ENCODE data around the gene LCN12. TPM values are rescaled to one million over a fixed set of nuclear protein-coding genes. Genes with fewer than 3 reads are reported as not detected.

The LCN12 gene
- total RNA-seq, 3 donors from 2014 or later = 1.8 to 5.6 TPM; not detected in 1

DNA sequence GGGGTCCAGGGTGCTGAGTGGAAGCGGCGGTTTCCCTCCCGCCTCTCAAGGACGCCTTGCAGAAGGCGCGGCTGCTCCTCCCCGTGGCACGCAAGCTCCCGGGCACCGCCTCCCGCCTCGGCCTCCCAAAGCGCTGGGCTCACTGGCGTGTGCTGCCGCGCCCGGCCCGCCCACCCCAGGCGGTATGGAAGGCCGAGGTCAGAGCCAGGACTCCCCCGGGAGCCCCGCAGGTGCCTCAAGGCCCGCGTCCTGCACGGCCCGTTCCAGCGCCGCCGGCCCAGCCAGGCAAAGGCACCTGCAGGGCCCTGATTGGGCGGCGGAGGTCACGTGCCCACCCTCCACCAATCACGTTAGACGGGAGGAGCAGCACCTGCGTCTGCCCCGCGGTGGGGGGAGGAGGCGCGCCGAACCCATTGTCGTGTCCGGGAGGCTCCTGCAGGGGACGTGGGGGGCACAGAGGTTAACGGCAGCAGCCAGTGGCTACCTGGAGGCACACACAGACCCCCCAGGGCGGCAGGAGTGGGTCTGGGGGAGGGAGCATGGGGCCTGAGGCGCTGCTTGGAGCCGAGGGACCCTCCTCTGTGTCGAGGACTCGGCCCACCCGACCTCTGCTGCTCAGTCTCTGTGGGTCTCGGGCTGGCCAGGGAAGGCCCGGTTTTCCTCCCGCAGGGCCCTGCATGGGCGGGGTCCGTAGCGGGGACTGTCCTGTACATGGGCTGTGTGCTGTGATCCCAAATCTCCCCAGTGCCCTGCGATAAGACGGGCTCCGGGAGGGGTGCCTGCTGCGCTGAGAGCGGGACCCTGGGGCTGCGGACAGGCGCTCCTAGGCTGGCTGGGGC lies 2.0 kb upstream of the LCN12 start:
- H3K9me3 ChIP-seq = no peaks in the 10 kb centered on the region
- H3K27ac ChIP-seq = peak overlapping the region; percentile 86 to 88
- intact Hi-C loops (cut with DNase I; ENCODE audit: low total_unique reads) = no loop called here
- peak; percentile 94 to 98 for DNase-seq (ENCODE audit: low spot score in 2 of 2)
- H3K4me3 ChIP-seq = peak overlapping the region; percentile 60 to 77 (median 70)
- no peaks in the 10 kb centered on the region for H3K27me3 ChIP-seq
- peaks cover 0 to 7% of the 10 kb centered on the region in 2 donors for H3K4me1 ChIP-seq
- no peaks in the 10 kb centered on the region for H3K36me3 ChIP-seq
- TF ChIP-seq POLR2A (IDR thresholded peaks at IDR 0.05) (peak; percentile 20), POLR2AphosphoS5 (IDR thresholded peaks at IDR 0.05) (peak; percentile 36 to 48 (median 43))
- TF ChIP-seq, protein P1, sequence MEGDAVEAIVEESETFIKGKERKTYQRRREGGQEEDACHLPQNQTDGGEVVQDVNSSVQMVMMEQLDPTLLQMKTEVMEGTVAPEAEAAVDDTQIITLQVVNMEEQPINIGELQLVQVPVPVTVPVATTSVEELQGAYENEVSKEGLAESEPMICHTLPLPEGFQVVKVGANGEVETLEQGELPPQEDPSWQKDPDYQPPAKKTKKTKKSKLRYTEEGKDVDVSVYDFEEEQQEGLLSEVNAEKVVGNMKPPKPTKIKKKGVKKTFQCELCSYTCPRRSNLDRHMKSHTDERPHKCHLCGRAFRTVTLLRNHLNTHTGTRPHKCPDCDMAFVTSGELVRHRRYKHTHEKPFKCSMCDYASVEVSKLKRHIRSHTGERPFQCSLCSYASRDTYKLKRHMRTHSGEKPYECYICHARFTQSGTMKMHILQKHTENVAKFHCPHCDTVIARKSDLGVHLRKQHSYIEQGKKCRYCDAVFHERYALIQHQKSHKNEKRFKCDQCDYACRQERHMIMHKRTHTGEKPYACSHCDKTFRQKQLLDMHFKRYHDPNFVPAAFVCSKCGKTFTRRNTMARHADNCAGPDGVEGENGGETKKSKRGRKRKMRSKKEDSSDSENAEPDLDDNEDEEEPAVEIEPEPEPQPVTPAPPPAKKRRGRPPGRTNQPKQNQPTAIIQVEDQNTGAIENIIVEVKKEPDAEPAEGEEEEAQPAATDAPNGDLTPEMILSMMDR (IDR thresholded peaks at IDR 0.05) = peak in 2 of 3 donors; percentile 13 to 45

DNA sequence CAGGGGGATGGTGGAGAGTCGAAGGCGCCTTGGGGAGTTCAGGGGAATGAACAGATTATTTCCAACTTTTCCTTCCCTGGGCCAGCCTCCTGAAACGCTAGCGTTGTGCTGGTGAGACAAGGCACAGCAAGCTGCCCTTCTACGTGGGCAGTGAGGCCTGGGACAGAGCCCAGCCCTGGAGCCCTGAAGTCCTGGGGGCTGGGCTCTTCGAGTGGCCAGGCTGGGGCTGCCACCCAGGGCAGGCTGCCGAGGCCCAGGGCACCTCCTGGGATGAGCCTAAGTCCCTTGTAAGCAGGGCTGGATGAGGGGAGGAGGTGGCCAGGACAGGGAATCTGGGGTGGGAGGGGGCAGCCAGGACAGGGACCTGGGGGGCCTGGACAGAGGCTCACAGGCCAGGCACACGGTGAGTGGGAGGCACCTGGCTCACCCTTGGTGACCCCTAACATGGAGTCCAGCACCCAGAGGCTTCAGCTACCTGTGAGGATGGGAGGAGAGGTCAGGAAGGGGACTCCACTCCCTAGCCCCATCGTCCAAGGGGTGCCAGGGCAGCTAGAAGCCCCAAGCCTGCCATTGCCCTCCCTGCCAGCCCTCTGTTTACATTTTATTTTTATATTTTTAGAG lies 1.3 kb upstream of the LCN12 start:
- peak overlapping the region; percentile 86 to 88 for H3K27ac ChIP-seq
- DNase-seq (ENCODE audit: low spot score in 2 of 2) = no peak
- no peaks in the 10 kb centered on the region for H3K27me3 ChIP-seq
- peak overlapping the region; percentile 60 to 77 (median 70) for H3K4me3 ChIP-seq
- TF ChIP-seq, protein P1 (IDR thresholded peaks at IDR 0.05) = no peak
- no peak for TF ChIP-seq POLR2AphosphoS5 (IDR thresholded peaks at IDR 0.05)
- TF ChIP-seq POLR2A (IDR thresholded peaks at IDR 0.05) = no peak
- peaks cover 0 to 7% of the 10 kb centered on the region in 2 donors for H3K4me1 ChIP-seq
- H3K36me3 ChIP-seq = no peaks in the 10 kb centered on the region
- H3K9me3 ChIP-seq = no peaks in the 10 kb centered on the region
- intact Hi-C loops (cut with DNase I; ENCODE audit: low total_unique reads) = no loop called here

DNA sequence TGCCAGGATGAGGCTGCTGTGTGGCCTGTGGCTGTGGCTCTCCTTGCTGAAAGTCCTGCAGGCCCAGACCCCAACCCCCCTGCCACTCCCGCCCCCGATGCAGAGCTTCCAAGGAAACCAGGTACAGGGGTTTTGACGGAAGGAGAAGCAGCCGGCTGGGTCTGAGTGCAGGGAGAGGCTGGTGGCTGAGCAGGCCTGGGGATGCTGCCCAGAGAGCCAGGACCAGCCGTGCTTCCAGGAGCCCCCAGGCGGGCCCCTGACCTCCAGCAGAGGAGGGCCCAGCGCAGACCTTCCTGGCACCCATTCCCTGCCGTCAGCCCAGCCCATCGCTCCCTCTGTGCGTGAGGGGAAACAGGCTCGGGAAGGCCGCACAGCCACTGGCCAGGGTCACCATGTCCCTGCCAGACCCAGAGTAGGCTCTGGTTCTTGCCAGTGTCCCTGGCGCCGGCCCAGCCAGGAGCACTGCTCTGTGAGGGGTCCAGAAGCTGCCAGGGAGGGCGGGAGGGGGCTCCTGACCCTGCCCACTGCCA lies 313 bp downstream of the LCN12 start:
- H3K27ac ChIP-seq = no peak overlapping the region
- H3K9me3 ChIP-seq = no peaks in the 10 kb centered on the region
- H3K27me3 ChIP-seq = no peaks in the 10 kb centered on the region
- H3K4me3 ChIP-seq = no peak overlapping the region
- no peak for DNase-seq (ENCODE audit: low spot score in 2 of 2)
- intact Hi-C loops (cut with DNase I; ENCODE audit: low total_unique reads) = no loop called here
- H3K36me3 ChIP-seq = no peaks in the 10 kb centered on the region
- no peak for TF ChIP-seq POLR2AphosphoS5 (IDR thresholded peaks at IDR 0.05)
- H3K4me1 ChIP-seq = peaks cover 0 to 7% of the 10 kb centered on the region in 2 donors

DNA sequence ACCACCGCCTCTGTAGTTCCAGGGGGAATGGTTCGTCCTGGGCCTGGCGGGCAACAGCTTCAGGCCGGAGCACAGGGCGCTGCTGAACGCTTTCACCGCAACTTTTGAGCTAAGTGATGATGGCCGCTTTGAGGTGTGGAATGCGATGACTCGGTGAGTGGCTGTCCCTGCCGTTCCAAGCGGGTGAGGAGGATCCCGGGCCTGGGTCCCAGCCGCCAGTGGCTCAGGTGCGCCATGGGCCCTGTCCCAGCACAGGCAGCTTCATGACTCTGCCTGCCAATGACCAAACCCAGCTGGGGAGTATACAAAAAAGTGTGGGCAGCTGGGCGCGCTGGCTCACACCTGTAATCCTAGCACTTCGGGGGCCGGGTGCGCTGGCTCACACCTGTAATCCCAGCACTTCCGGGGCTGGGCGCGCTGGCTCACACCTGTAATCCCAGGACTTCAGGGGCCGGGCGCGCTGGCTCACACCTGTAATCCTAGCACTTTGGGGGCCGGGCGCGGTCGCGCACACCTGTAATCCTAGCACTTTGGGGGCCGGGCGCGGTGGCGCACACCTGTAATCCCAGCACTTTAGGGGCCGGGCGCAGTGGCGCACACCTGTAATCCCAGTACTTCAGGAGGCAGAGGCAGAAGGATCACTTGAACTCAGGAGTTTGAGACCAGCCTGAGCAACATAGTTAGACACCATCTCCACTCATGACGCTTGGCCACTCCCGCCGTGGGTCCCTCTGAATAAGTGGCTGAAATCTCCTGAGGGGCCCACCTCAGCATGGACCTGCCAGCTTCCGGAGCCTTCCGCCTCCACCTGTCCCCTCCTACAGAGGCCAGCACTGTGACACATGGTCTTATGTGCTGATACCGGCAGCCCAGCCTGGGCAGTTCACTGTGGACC lies 1.1 kb downstream of the LCN12 start:
- Histone ChIP-seq H3K27me3 (no peaks in the 10 kb centered on the region), H3K36me3 (no peaks in the 10 kb centered on the region), H3K4me3 (no peak overlapping the region), H3K4me1 (peaks cover 0 to 7% of the 10 kb centered on the region in 2 donors), H3K27ac (no peak overlapping the region), H3K9me3 (no peaks in the 10 kb centered on the region)
- TF ChIP-seq POLR2A (IDR thresholded peaks at IDR 0.05) (no peak), POLR2AphosphoS5 (IDR thresholded peaks at IDR 0.05) (no peak)
- TF ChIP-seq, protein P1 (IDR thresholded peaks at IDR 0.05) = no peak
- intact Hi-C loops (cut with DNase I; ENCODE audit: low total_unique reads) = no loop called here
- DNase-seq (ENCODE audit: low spot score in 2 of 2) = no peak

DNA sequence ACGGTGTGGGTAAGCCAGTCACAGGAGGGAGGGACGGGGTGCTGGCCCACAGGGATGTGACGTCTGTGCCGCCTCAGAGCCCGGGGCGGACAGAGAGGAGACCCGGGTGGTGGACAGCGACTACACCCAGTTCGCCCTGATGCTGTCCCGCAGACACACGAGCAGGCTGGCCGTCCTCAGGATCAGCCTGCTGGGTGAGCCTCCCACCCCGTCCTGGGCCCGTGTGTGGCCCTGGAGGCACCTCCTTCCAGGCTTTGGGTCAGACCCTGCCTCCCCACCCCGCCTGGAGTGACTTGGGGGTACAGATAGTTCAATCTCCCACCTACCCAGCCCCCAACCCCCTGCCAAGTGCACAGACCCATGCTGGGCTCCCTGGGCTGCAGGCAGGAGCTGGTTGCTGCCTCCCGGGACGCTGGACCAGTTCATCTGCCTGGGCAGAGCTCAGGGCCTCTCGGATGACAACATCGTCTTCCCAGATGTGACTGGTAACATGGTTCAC lies 1.7 kb downstream of the LCN12 start:
- Histone ChIP-seq H3K4me3 (no peak overlapping the region), H3K36me3 (no peaks in the 10 kb centered on the region), H3K27ac (no peak overlapping the region), H3K4me1 (peaks cover 0 to 7% of the 10 kb centered on the region in 2 donors), H3K27me3 (no peaks in the 10 kb centered on the region), H3K9me3 (no peaks in the 10 kb centered on the region)
- TF ChIP-seq, protein P1 (IDR thresholded peaks at IDR 0.05) = no peak
- TF ChIP-seq POLR2A (IDR thresholded peaks at IDR 0.05) = no peak
- no peak for TF ChIP-seq POLR2AphosphoS5 (IDR thresholded peaks at IDR 0.05)
- DNase-seq (ENCODE audit: low spot score in 2 of 2) = no peak
- intact Hi-C loops (cut with DNase I; ENCODE audit: low total_unique reads) = no loop called here
